DMS 273 treated with DMSO at 0.1 percent for 48 hours (cell line): ENCODE measurements around the gene SCN5A.

Experiments used
- DNase-seq: peaks from one replicate; lab custom pipeline; 2025; lab: John Stamatoyannopoulos, UW

The SCN5A gene

GRCh38 chr3:38649500-38650247, at the start of gene SCN5A:
SCN5A (minus strand) TSS chr3:38649687; CDS start chr3:38633307, 16,380 bp downstream.
- DNase-seq: no peak

- no peak for DNase-seq
Observed at GRCh38 chr3:38698760-38699159, 49.3 kb upstream of the SCN5A start.

- DNase-seq: no peak
Observed at GRCh38 chr3:38698061-38698460, 48.6 kb upstream of the SCN5A start.

- DNase-seq: no peak
Observed at GRCh38 chr3:38696034-38696433, 46.5 kb upstream of the SCN5A start.

- DNase-seq: no peak
Observed at GRCh38 chr3:38690185-38690584, 40.7 kb upstream of the SCN5A start.

GRCh38 chr3:38689774-38690173, 40.3 kb upstream of the SCN5A start:
- no peak for DNase-seq

- DNase-seq: no peak
Observed at GRCh38 chr3:38689346-38689745, 39.9 kb upstream of the SCN5A start.

- DNase-seq: no peak
Observed at GRCh38 chr3:38687321-38687720, 37.8 kb upstream of the SCN5A start.

- no peak for DNase-seq
Observed at GRCh38 chr3:38684546-38684945, 35.1 kb upstream of the SCN5A start.

GRCh38 chr3:38669668-38670067, 20.2 kb upstream of the SCN5A start:
- no peak for DNase-seq

- no peak for DNase-seq
Observed at GRCh38 chr3:38662544-38662943, 13.1 kb upstream of the SCN5A start.

GRCh38 chr3:38658841-38659240, 9.4 kb upstream of the SCN5A start:
- DNase-seq: no peak

GRCh38 chr3:38657369-38657768, 7.9 kb upstream of the SCN5A start:
- DNase-seq: no peak

GRCh38 chr3:38655708-38656300, 6.3 kb upstream of the SCN5A start:
- DNase-seq: no peak

- no peak for DNase-seq
Observed at GRCh38 chr3:38653685-38654537, 4.4 kb upstream of the SCN5A start.

- DNase-seq: no peak
Observed at GRCh38 chr3:38652934-38653333, 3.4 kb upstream of the SCN5A start.

- no peak for DNase-seq
Observed at GRCh38 chr3:38651153-38651789, 1.8 kb upstream of the SCN5A start.

- DNase-seq: no peak
Observed at GRCh38 chr3:38650248-38650951, 913 bp upstream of the SCN5A start.

GRCh38 chr3:38648659-38649499, 608 bp downstream of the SCN5A start:
- DNase-seq: no peak

GRCh38 chr3:38648024-38648658, 1.3 kb downstream of the SCN5A start:
- DNase-seq: no peak
